HepG2 (cell line): Measurements from ENCODE around the gene LDLRAD3. TPM values are rescaled to one million over a fixed set of nuclear protein-coding genes. Genes with fewer than 3 reads are reported as not detected.

ENCODE experiments used
- ATAC-seq: fragments of 200-7000 bp; cut with Tn5 transposase; 3 replicates; pipeline ENCODE4 v1.9.1; 2020; ENCODE audit warnings: mild to moderate bottlenecking, moderate library complexity
- BruUV-seq: library from RNA; stranded (reverse); fragments of 400-500 nt; replicated peaks from 2 replicates; lab custom pipeline; 2021; lab: Mats Ljungman, UMichigan
- CTCF ChIA-PET: fragments of 300-600 bp; formaldehyde crosslinking; extraction: SDS; loops from one replicate; lab custom pipeline; 2021; ENCODE audit warnings: low total read pairs, inconsistent platforms, low intra/inter-chr PET ratio; lab: Yijun Ruan, JAX
- POLR2A ChIA-PET: fragments of 350-600 bp; sonication (Branson Sonifier 250); formaldehyde crosslinking; loops from one replicate; lab custom pipeline; 2020; ENCODE audit warnings: antibody characterized with exemption, inconsistent platforms; lab: Yijun Ruan, JAX
- DNase-seq: peaks from one replicate; pipeline ENCODE4 v3.0.0-alpha.2; 2015; ENCODE audit warnings: low spot score
- FAIRE-seq: peaks from 3 replicates; lab custom pipeline; 2011; peaks lifted over from hg19 to GRCh38; lab: Jason Lieb, UNC
- H2AFZ ChIP-seq: one replicate; pipeline ENCODE4 v1.6.1; 2011; ENCODE audit warnings: low read length, inconsistent platforms
- H3K27ac ChIP-seq: fragments of 300-600 bp; 3 replicates; pipeline ENCODE4 v1.8.0; 2011; ENCODE audit warnings: mixed run types, mild to moderate bottlenecking, mixed read lengths, low read length, inconsistent platforms; ENCODE audit not compliant: insufficient read depth; ENCODE audit errors: extremely low read length
- H3K27me3 ChIP-seq, 2 experiments: fragments of 200-600 bp in 1 of 2; 2 replicates in 1 of 2; 3 replicates in 1 of 2; pipeline versions ENCODE4 v1.6.0 to v1.8.0; 2011; ENCODE audit warnings: low read length in 2 of 2, mild to moderate bottlenecking in 2 of 2, moderate library complexity in 2 of 2, inconsistent platforms in 1 of 2; ENCODE audit not compliant: insufficient read depth in 2 of 2, control insufficient read depth in 1 of 2
- H3K36me3 ChIP-seq, 2 experiments: fragments of 200-600 bp in 1 of 2; replicated peaks in 1 of 2; 2 replicates in 1 of 2; 3 replicates in 1 of 2; pipeline versions ENCODE4 v1.5.1 to v1.8.0; 2011; ENCODE audit warnings: low read length in 2 of 2, inconsistent platforms in 1 of 2; ENCODE audit not compliant: insufficient read depth in 2 of 2, control insufficient read depth in 1 of 2
- H3K4me1 ChIP-seq: 2 replicates; pipeline ENCODE4 v1.5.1; 2012; ENCODE audit warnings: low read length, inconsistent platforms; ENCODE audit not compliant: insufficient read depth
- H3K4me2 ChIP-seq: 2 replicates; pipeline ENCODE4 v1.6.0; 2011; ENCODE audit warnings: low read depth, low read length, inconsistent platforms
- H3K4me3 ChIP-seq, 3 experiments: fragments of 200-600 bp in 1 of 3; sonication (generic), shearing (Covaris generic) in 1 of 3; replicated peaks in 1 of 3; 2 replicates each; pipeline ENCODE4 v1.5.1; 2011 to 2016; ENCODE audit warnings: low read length in 3 of 3, inconsistent platforms in 2 of 3, low read depth in 2 of 3, mild to moderate bottlenecking in 2 of 3, control low read depth in 1 of 3, mixed read lengths in 1 of 3; ENCODE audit not compliant: insufficient read depth in 1 of 3
- H3K79me2 ChIP-seq: one replicate; pipeline ENCODE4 v1.6.1; 2011; ENCODE audit warnings: low read length, inconsistent platforms; ENCODE audit not compliant: insufficient read depth
- H3K9ac ChIP-seq: 2 replicates; pipeline ENCODE4 v1.6.0; 2011; ENCODE audit warnings: mild to moderate bottlenecking, low read depth, low read length, inconsistent platforms; ENCODE audit not compliant: insufficient read depth
- H3K9me3 ChIP-seq: 2 replicates; pipeline ENCODE4 v1.5.1; 2012; ENCODE audit warnings: mild to moderate bottlenecking, low read length
- H4K20me1 ChIP-seq: 2 replicates; pipeline ENCODE4 v1.6.0; 2011; ENCODE audit warnings: inconsistent platforms, mild to moderate bottlenecking, low read length, moderate library complexity; ENCODE audit not compliant: insufficient read depth
- CBX5 ChIP-seq: sonication (generic); formaldehyde crosslinking; IDR thresholded peaks from 2 replicates; pipeline ENCODE4 v1.4.0; 2020; ENCODE audit warnings: missing genetic modification reagents, borderline replicate concordance
- GABPA ChIP-seq, 2 experiments: IDR thresholded peaks; 2 replicates each; pipeline ENCODE4 v1.6.1; 2011 to 2016; ENCODE audit warnings: low read depth in 2 of 2, low read length in 1 of 2, missing biosample characterization in 1 of 2, missing genetic modification characterization in 1 of 2
- GATAD2A ChIP-seq: IDR thresholded peaks from 2 replicates; pipeline ENCODE4 v1.6.1; 2016
- IKZF4 ChIP-seq: sonication (generic); formaldehyde crosslinking; IDR thresholded peaks from 2 replicates; pipeline ENCODE4 v1.5.1; 2020; ENCODE audit warnings: borderline replicate concordance, mild to moderate bottlenecking, low read depth, missing genetic modification reagents; ENCODE audit errors: not compliant biosample characterization
- TRIM24 ChIP-seq: sonication (generic); formaldehyde crosslinking; IDR thresholded peaks from 2 replicates; pipeline ENCODE4 v1.8.0; 2022; ENCODE audit warnings: mild to moderate bottlenecking, missing genetic modification reagents
- WIZ ChIP-seq: sonication (generic); formaldehyde crosslinking; IDR thresholded peaks from 2 replicates; pipeline ENCODE4 v1.5.1; 2020; ENCODE audit warnings: mild to moderate bottlenecking, missing genetic modification reagents
- ZNF343 ChIP-seq: sonication (generic); formaldehyde crosslinking; IDR thresholded peaks from 2 replicates; pipeline ENCODE4 v1.4.0; 2020; ENCODE audit warnings: mild to moderate bottlenecking, missing genetic modification reagents
- ZNF382 ChIP-seq: sonication (generic); formaldehyde crosslinking; IDR thresholded peaks from 2 replicates; pipeline ENCODE4 v1.5.0; 2020; ENCODE audit warnings: missing genetic modification reagents, mild to moderate bottlenecking, borderline replicate concordance
- ZNF431 ChIP-seq: sonication (generic); formaldehyde crosslinking; IDR thresholded peaks from 2 replicates; pipeline ENCODE4 v1.9.0; 2022; ENCODE audit warnings: missing genetic modification reagents, low read depth, mild to moderate bottlenecking, borderline replicate concordance
- ZSCAN25 ChIP-seq: sonication (generic); formaldehyde crosslinking; IDR thresholded peaks from 2 replicates; pipeline ENCODE4 v1.8.0; 2022; ENCODE audit warnings: mild to moderate bottlenecking, missing genetic modification reagents
- WGBS: methylation state at CpG from one replicate; pipeline ENCODE4 v1.1.6; 2017; ENCODE audit warnings: low lambda C conversion rate; 5-methylcytosine and 5-hydroxymethylcytosine counted together
- in situ Hi-C: cut with HindIII; loops from 2 replicates; pipeline ENCODE4 v1.10.0; 2017; ENCODE audit warnings: low pct_unique_long_range_greater_than_20kb; ENCODE audit not compliant: extremely low pct_ligation_motif_present
- intact Hi-C: fragments of 100-400 bp; cut with micrococcal nuclease; formaldehyde crosslinking; loops from one replicate; pipeline ENCODE4 v1.10.0; 2022; ENCODE audit not compliant: unreplicated experiment
- polyA plus RNA-seq, 8 experiments: library from polyadenylated mRNA; depleted of rRNA in 3 of 8; stranded (reverse) in 7 of 8; unstranded in 1 of 8; fragments of >200 nt; fragmentation: Illumina TruSeq in 4 of 8; extraction: Trizol in 4 of 8; gene quantifications; 2 replicates each; pipeline versions ENCODE4 v1.2.1 to v1.2.3, GENCODE V29; 2011 to 2016; ENCODE audit warnings: low read depth in 4 of 8, missing spikeins in 1 of 8, mixed read lengths in 1 of 8; ENCODE audit not compliant: insufficient read depth in 1 of 8
- total RNA-seq, 5 experiments: library from RNA; depleted of rRNA; stranded (reverse); fragments of >200 nt; fragmentation: Illumina TruSeq; extraction: Trizol; gene quantifications; 2 replicates each; pipeline ENCODE4 v1.2.3, GENCODE V29; 2016; ENCODE audit warnings: low read depth in 1 of 5
- TF ChIP-seq, protein P1 (sequence below): sonication (generic); formaldehyde crosslinking; IDR thresholded peaks from 2 replicates; pipeline ENCODE4 v1.5.1; 2020; ENCODE audit warnings: mild to moderate bottlenecking, moderate library complexity, missing genetic modification reagents
- TF ChIP-seq, protein P2 (sequence below): sonication (generic); formaldehyde crosslinking; IDR thresholded peaks from 2 replicates; pipeline ENCODE4 v1.5.0; 2020; ENCODE audit warnings: missing genetic modification reagents

LDLRAD3 gene
- total and polyA plus RNA-seq, 2 of the 13 experiments (the other 11 are each of a cell fraction or from before 2014, with no cell fraction given), result 0.50 to 0.60 TPM

DNA sequence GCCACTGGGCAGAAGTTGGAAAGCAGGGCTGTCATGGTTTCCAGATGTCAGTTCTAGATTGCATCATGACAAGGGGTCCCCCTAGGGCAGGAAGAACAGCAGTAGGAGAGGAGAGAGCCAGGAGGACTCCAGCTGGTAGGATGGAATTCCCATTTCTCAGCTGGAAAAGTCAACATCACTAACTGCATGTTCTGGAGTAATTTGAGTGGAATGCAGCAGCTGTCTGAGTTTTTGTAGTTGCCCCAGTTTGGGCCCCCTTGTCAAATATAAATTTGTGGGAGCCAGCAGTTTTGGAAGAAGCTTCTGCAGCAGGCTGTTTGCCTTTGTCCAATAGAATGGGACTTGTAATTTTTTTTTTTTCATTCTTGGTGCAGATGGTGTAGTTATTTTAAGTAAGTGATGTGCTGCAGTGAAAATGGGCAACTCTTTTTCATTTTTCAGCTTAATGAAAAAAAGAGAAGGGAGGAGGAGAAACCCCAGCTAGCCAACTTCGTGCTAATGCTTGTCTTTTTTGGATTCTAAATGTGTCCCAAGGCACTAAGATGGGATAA, 86.9 kb downstream of the LDLRAD3 start:
- DNase-seq (no peak), FAIRE-seq (no peak), ATAC-seq (no peak)
- Histone ChIP-seq H3K27me3 (peaks cover 0 to 5% of the 10 kb centered on the region in 2 experiments; a peak in 1 of 5 replicates), H3K4me2 (no peak overlapping the region), H3K27ac (no peak overlapping the region), H2AFZ (no peak overlapping the region), H3K4me3 (no peak overlapping the region), H3K4me1 (no peaks in the 10 kb centered on the region), H3K9ac (no peak overlapping the region), H3K36me3 (no peaks in the 10 kb centered on the region), H4K20me1 (no peaks in the 10 kb centered on the region), H3K9me3 (no peaks in the 10 kb centered on the region), H3K79me2 (no peaks in the 10 kb centered on the region)
- intact Hi-C loops (no loop called here), in situ Hi-C loops (no loop called here)
- no peak for TF ChIP-seq WIZ
- TF ChIP-seq TRIM24 (CRISPR knock-in tag), result no peak
- TF ChIP-seq ZSCAN25, result no peak
- no peak for TF ChIP-seq ZNF382
- no peak for TF ChIP-seq GATAD2A
- TF ChIP-seq GABPA (IDR thresholded peaks at IDR 0.05; ENCODE audit: low read depth, low read length), result no peak
- no peak for TF ChIP-seq GABPA (CRISPR knock-in tag; IDR thresholded peaks at IDR 0.05; ENCODE audit: low read depth)
- TF ChIP-seq IKZF4 (CRISPR knock-in tag), result no peak
- TF ChIP-seq ZNF343 (CRISPR knock-in tag), result no peak
- TF ChIP-seq ZNF431 (CRISPR knock-in tag), result no peak
- TF ChIP-seq, protein P1, sequence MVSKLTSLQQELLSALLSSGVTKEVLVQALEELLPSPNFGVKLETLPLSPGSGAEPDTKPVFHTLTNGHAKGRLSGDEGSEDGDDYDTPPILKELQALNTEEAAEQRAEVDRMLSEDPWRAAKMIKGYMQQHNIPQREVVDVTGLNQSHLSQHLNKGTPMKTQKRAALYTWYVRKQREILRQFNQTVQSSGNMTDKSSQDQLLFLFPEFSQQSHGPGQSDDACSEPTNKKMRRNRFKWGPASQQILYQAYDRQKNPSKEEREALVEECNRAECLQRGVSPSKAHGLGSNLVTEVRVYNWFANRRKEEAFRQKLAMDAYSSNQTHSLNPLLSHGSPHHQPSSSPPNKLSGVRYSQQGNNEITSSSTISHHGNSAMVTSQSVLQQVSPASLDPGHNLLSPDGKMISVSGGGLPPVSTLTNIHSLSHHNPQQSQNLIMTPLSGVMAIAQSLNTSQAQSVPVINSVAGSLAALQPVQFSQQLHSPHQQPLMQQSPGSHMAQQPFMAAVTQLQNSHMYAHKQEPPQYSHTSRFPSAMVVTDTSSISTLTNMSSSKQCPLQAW (CRISPR knock-in tag), result no peak
- TF ChIP-seq, protein P2, sequence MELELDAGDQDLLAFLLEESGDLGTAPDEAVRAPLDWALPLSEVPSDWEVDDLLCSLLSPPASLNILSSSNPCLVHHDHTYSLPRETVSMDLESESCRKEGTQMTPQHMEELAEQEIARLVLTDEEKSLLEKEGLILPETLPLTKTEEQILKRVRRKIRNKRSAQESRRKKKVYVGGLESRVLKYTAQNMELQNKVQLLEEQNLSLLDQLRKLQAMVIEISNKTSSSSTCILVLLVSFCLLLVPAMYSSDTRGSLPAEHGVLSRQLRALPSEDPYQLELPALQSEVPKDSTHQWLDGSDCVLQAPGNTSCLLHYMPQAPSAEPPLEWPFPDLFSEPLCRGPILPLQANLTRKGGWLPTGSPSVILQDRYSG, result no peak
- TF ChIP-seq CBX5, result no peak
- 0% methylated on average over 1 of the region's 1 CpG for WGBS
- ChIA-PET POLR2A (no interaction called here), CTCF (no interaction called here)
- no TSS peak for BruUV-seq
